ENCODE results near the gene NRG2. TPM values are rescaled to one million over a fixed set of nuclear protein-coding genes. Genes with fewer than 3 reads are reported as not detected.

The NRG2 gene
- total RNA-seq, 1 donor from 2014 or later, result 0.81 TPM

GRCh38 chr5:139985290-139985689 is 57.8 kb downstream of the NRG2 start:
- Mint-ChIP-seq H3K27ac (ENCODE audit: unreplicated experiment) (no peak overlapping the region), H3K4me1 (ENCODE audit: low read depth, unreplicated experiment) (no peaks in the 10 kb centered on the region), H3K9me3 (ENCODE audit: unreplicated experiment) (peaks cover 1% of the 10 kb centered on the region), H3K4me3 (ENCODE audit: unreplicated experiment) (no peak overlapping the region), H3K36me3 (ENCODE audit: unreplicated experiment) (no peaks in the 10 kb centered on the region), H3K27me3 (ENCODE audit: unreplicated experiment) (peaks cover 5% of the 10 kb centered on the region)
- no peak for TF ChIP-seq CTCF (IDR thresholded peaks at IDR 0.05; ENCODE audit: partially characterized antibody, unreplicated experiment)
- no peak for DNase-seq

GRCh38 chr5:139984816-139985215 is 58.3 kb downstream of the NRG2 start:
- no peaks in the 10 kb centered on the region for H3K4me1 Mint-ChIP-seq (ENCODE audit: low read depth, unreplicated experiment)

GRCh38 chr5:139982975-139983240 is 60.2 kb downstream of the NRG2 start:
- TF ChIP-seq CTCF (IDR thresholded peaks at IDR 0.05; ENCODE audit: partially characterized antibody, unreplicated experiment), result no peak
- Mint-ChIP-seq H3K27ac (ENCODE audit: unreplicated experiment) (no peak overlapping the region), H3K4me1 (ENCODE audit: low read depth, unreplicated experiment) (no peaks in the 10 kb centered on the region), H3K27me3 (ENCODE audit: unreplicated experiment) (peaks cover 5% of the 10 kb centered on the region), H3K36me3 (ENCODE audit: unreplicated experiment) (no peaks in the 10 kb centered on the region), H3K4me3 (ENCODE audit: unreplicated experiment) (no peak overlapping the region), H3K9me3 (ENCODE audit: unreplicated experiment) (peaks cover 1% of the 10 kb centered on the region)
- no peak for DNase-seq

More at GRCh38 chr5:139984816-139985215, 58.3 kb downstream of the NRG2 start:
- H3K9me3 Mint-ChIP-seq (ENCODE audit: unreplicated experiment), result peaks cover 1% of the 10 kb centered on the region
- TF ChIP-seq CTCF (IDR thresholded peaks at IDR 0.05; ENCODE audit: partially characterized antibody, unreplicated experiment), result no peak
- no peaks in the 10 kb centered on the region for H3K36me3 Mint-ChIP-seq (ENCODE audit: unreplicated experiment)
- no peak overlapping the region for H3K27ac Mint-ChIP-seq (ENCODE audit: unreplicated experiment)
- no peak for DNase-seq
- H3K4me3 Mint-ChIP-seq (ENCODE audit: unreplicated experiment), result no peak overlapping the region
- peaks cover 5% of the 10 kb centered on the region for H3K27me3 Mint-ChIP-seq (ENCODE audit: unreplicated experiment)

- peaks cover 5% of the 10 kb centered on the region for H3K27me3 Mint-ChIP-seq (ENCODE audit: unreplicated experiment)
- H3K4me1 Mint-ChIP-seq (ENCODE audit: low read depth, unreplicated experiment), result no peaks in the 10 kb centered on the region
These were observed 60.7 kb downstream of the NRG2 start for GRCh38 chr5:139982157-139982974.

More at GRCh38 chr5:139982157-139982974, 60.7 kb downstream of the NRG2 start:
- H3K36me3 Mint-ChIP-seq (ENCODE audit: unreplicated experiment), result no peaks in the 10 kb centered on the region
- TF ChIP-seq CTCF (IDR thresholded peaks at IDR 0.05; ENCODE audit: partially characterized antibody, unreplicated experiment), result no peak
- no peak overlapping the region for H3K27ac Mint-ChIP-seq (ENCODE audit: unreplicated experiment)
- no peak for DNase-seq
- H3K9me3 Mint-ChIP-seq (ENCODE audit: unreplicated experiment), result peaks cover 1% of the 10 kb centered on the region
- H3K4me3 Mint-ChIP-seq (ENCODE audit: unreplicated experiment), result no peak overlapping the region
